ENCODE measurements around the gene ENTPD5. TPM values are rescaled to one million over a fixed set of nuclear protein-coding genes. Genes with fewer than 3 reads are reported as not detected.

The ENTPD5 gene
- total RNA-seq, 1 experiment from 2014 or later: 9.3 TPM

GRCh38 chr14:73998726-73999125 is 20.4 kb downstream of the ENTPD5 start:
- no peaks in the 10 kb centered on the region for H3K27me3 Mint-ChIP-seq (ENCODE audit: insufficient read depth, unreplicated experiment)
- peak overlapping the region; percentile 60 for H3K27ac Mint-ChIP-seq (ENCODE audit: unreplicated experiment)
- DNase-seq: no peak
- Histone ChIP-seq H3K27me3 (replicated peaks; ENCODE audit: control insufficient read depth, insufficient read depth, low read length) (no peaks in the 10 kb centered on the region), H3K4me1 (peaks cover 41% of the 10 kb centered on the region), H3K9me3 (no peaks in the 10 kb centered on the region), H3K36me3 (ENCODE audit: control insufficient read depth, insufficient read depth, low read length) (no peaks in the 10 kb centered on the region), H3K4me3 (ENCODE audit: low read depth, low read length) (no peak overlapping the region)
- intact Hi-C loops (cut with micrococcal nuclease; ENCODE audit: unreplicated experiment): loop anchor here (5.0 kb wide), 1 partner anchor 39 kb away; no protein-coding TSS in a partner anchor
- ChIA-PET POLR2A (no interaction called here), CTCF (no interaction called here)
- no peaks in the 10 kb centered on the region for H3K9me3 Mint-ChIP-seq (ENCODE audit: unreplicated experiment)
- no peaks in the 10 kb centered on the region for H3K36me3 Mint-ChIP-seq (ENCODE audit: insufficient read depth, unreplicated experiment)
- no peak for TF ChIP-seq CTCF (IDR thresholded peaks at IDR 0.05; ENCODE audit: insufficient read depth in 1 of 2, low read depth in 1 of 2, low read length in 1 of 2, severe bottlenecking in 1 of 2, unreplicated experiment in 1 of 2)
- no TSS peak for BruUV-seq (replicated peaks)
- no peak overlapping the region for H3K4me3 Mint-ChIP-seq (ENCODE audit: unreplicated experiment)
- H3K4me1 Mint-ChIP-seq (ENCODE audit: low read depth, unreplicated experiment): peaks cover 27% of the 10 kb centered on the region

- ChIA-PET CTCF (interaction anchor here (0.7 to 1.0 kb wide), 2 partner anchors 20 to 27 kb away, joined by 3 read pairs; no protein-coding TSS in a partner anchor), POLR2A (interaction anchor here (0.6 to 1.5 kb wide), 3 partner anchors 21 to 326 kb away, joined by 3 to 10 read pairs (median 4); partner anchors contain the start of genes COQ6 and FAM161B)
- Mint-ChIP-seq H3K27me3 (ENCODE audit: insufficient read depth, unreplicated experiment) (no peaks in the 10 kb centered on the region), H3K27ac (ENCODE audit: unreplicated experiment) (peak overlapping the region; percentile 60), H3K36me3 (ENCODE audit: insufficient read depth, unreplicated experiment) (no peaks in the 10 kb centered on the region), H3K9me3 (ENCODE audit: unreplicated experiment) (no peaks in the 10 kb centered on the region), H3K4me1 (ENCODE audit: low read depth, unreplicated experiment) (peaks cover 27% of the 10 kb centered on the region), H3K4me3 (ENCODE audit: unreplicated experiment) (no peak overlapping the region)
- Histone ChIP-seq H3K4me1 (peaks cover 45% of the 10 kb centered on the region), H3K4me3 (ENCODE audit: low read depth, low read length) (no peak overlapping the region), H3K9me3 (no peaks in the 10 kb centered on the region), H3K36me3 (ENCODE audit: control insufficient read depth, insufficient read depth, low read length) (no peaks in the 10 kb centered on the region), H3K27me3 (replicated peaks; ENCODE audit: control insufficient read depth, insufficient read depth, low read length) (no peaks in the 10 kb centered on the region)
- peak in 1 of 2 experiments; percentile 9 for DNase-seq
- intact Hi-C loops (cut with micrococcal nuclease; ENCODE audit: unreplicated experiment): loop anchor here (2.0 to 5.0 kb wide), 3 partner anchors 21 to 47 kb away; partner anchors contain the start of genes BBOF1, COQ6, ENTPD5 and FAM161B
- no peak for TF ChIP-seq CTCF (IDR thresholded peaks at IDR 0.05; ENCODE audit: insufficient read depth in 1 of 2, low read depth in 1 of 2, low read length in 1 of 2, severe bottlenecking in 1 of 2, unreplicated experiment in 1 of 2)
- BruUV-seq (replicated peaks): no TSS peak
These were observed 21.1 kb downstream of the ENTPD5 start for GRCh38 chr14:73997944-73998447.

- H3K36me3 ChIP-seq (ENCODE audit: control insufficient read depth, insufficient read depth, low read length): no peaks in the 10 kb centered on the region
- H3K27me3 ChIP-seq (replicated peaks; ENCODE audit: control insufficient read depth, insufficient read depth, low read length): no peaks in the 10 kb centered on the region
- Mint-ChIP-seq H3K36me3 (ENCODE audit: insufficient read depth, unreplicated experiment) (no peaks in the 10 kb centered on the region), H3K4me1 (ENCODE audit: low read depth, unreplicated experiment) (peaks cover 27% of the 10 kb centered on the region), H3K27me3 (ENCODE audit: insufficient read depth, unreplicated experiment) (no peaks in the 10 kb centered on the region), H3K27ac (ENCODE audit: unreplicated experiment) (peak overlapping the region; percentile 69), H3K4me3 (ENCODE audit: unreplicated experiment) (peak overlapping the region; percentile 42), H3K9me3 (ENCODE audit: unreplicated experiment) (no peaks in the 10 kb centered on the region)
- ChIA-PET CTCF (interaction anchor here (0.7 to 1.0 kb wide), 2 partner anchors 21 to 27 kb away, joined by 3 read pairs; no protein-coding TSS in a partner anchor), POLR2A (interaction anchor here (0.6 to 1.5 kb wide), 3 partner anchors 20 to 325 kb away, joined by 3 to 10 read pairs (median 4); partner anchors contain the start of genes COQ6 and FAM161B)
- intact Hi-C loops (cut with micrococcal nuclease; ENCODE audit: unreplicated experiment): loop anchor here (2.0 to 5.0 kb wide), 3 partner anchors 21 to 47 kb away; partner anchors contain the start of genes BBOF1, COQ6, ENTPD5 and FAM161B
- TF ChIP-seq CTCF (IDR thresholded peaks at IDR 0.05; ENCODE audit: insufficient read depth in 1 of 2, low read depth in 1 of 2, low read length in 1 of 2, severe bottlenecking in 1 of 2, unreplicated experiment in 1 of 2): no peak
- H3K4me3 ChIP-seq (ENCODE audit: low read depth, low read length): no peak overlapping the region
- peaks cover 45% of the 10 kb centered on the region for H3K4me1 ChIP-seq
- no peaks in the 10 kb centered on the region for H3K9me3 ChIP-seq
- DNase-seq: peak in 1 of 2 experiments; percentile 14
- TSS peak; percentile 52 for BruUV-seq (replicated peaks)
These were observed 21.8 kb downstream of the ENTPD5 start for GRCh38 chr14:73997108-73997943.

Measured in Caco-2 (cell line).